ENCODE measurements around the gene ZNF430.

ZNF430 gene

DNA sequence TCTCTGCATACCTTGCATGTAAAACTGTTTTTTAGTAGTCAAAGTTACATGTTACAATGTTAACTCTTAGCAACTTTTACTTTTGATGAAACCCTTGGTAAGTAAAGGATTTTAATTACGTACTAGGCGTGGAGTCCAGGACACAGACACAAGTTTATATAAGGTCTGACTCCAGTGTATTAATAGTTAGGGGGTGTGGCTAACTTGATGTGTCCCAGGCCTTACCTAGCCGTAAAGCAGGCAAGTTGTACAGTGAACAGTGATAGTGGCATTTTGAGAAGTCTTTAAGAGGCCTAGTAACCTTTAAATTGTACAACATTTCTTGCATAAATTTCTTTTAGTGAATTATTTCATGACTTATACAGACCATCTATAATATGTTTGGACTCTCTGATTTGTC is 67.4 kb downstream of the ZNF430 start:
- H3K4me3 ChIP-seq (ENCODE audit: low read depth, low read length) = no peak overlapping the region
- no peak for TF ChIP-seq CTCF (IDR thresholded peaks at IDR 0.05; ENCODE audit: low read depth, low read length)

DNA sequence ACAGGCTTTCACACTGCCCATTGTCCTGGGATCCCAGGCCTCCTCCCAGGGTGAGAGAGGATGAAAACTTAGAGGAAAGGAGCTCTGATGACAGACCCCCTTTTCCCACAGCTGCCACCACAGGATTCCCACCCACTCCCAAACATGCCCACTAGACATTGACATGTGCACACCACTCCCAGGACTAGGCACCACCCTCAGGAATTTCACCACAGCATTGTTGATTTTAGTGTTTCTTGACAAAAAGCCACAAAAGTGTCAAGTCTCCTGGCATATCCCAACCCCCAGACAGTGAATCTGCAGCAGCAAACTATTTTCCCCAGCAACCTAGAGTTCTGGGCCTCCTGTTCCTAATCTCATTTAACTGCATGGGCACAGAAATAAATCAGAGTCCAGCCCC is 71.7 kb downstream of the ZNF430 start:
- H3K4me3 ChIP-seq (ENCODE audit: low read depth, low read length) = no peak overlapping the region
- no peak for TF ChIP-seq CTCF (IDR thresholded peaks at IDR 0.05; ENCODE audit: low read depth, low read length)

GRCh38 chr19:21094347-21095025 is 74.0 kb downstream of the ZNF430 start:
- H3K4me3 ChIP-seq (ENCODE audit: low read depth, low read length) = no peak overlapping the region
- TF ChIP-seq CTCF (IDR thresholded peaks at IDR 0.05; ENCODE audit: low read depth, low read length) = no peak

- H3K4me3 ChIP-seq (ENCODE audit: low read depth, low read length) = no peak overlapping the region
- TF ChIP-seq CTCF (IDR thresholded peaks at IDR 0.05; ENCODE audit: low read depth, low read length) = no peak
Measured at GRCh38 chr19:21098291-21098690, 77.8 kb downstream of the ZNF430 start.

DNA sequence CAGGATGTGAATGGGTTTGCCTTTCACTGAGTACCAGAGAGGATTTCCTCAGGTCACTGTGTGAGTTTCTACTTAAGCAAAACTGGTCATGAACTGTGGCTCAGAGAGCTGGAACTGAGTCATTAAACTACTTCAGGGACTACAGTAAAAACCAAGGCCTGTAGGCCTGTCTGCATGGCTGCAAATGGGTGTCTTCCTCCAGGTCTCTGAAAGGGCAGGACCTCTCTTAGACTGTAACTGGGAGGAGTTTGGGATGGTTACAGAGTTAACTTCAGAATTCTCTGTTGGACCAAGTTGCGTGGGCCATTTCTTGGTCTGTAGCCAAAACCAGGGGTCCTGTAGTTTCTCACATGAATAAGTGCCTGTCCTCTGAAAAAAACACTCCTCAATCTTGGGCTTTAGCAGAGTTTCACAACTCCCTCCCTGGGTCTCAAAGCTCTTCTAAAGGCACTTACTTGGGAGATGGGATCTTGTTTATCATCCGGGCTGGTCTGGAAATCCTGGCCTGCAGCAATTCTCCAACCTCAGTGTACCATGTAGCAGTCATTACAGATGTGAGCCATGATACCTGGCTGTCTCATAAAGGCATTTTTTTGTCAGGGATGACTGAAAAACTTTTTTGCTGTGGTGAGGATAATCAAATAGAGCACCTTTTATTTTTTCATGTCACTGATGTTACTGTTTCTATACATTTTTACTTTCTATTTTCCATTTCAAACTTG is 81.2 kb downstream of the ZNF430 start:
- no peak for TF ChIP-seq CTCF (IDR thresholded peaks at IDR 0.05; ENCODE audit: low read depth, low read length)
- no peak overlapping the region for H3K4me3 ChIP-seq (ENCODE audit: low read depth, low read length)

DNA sequence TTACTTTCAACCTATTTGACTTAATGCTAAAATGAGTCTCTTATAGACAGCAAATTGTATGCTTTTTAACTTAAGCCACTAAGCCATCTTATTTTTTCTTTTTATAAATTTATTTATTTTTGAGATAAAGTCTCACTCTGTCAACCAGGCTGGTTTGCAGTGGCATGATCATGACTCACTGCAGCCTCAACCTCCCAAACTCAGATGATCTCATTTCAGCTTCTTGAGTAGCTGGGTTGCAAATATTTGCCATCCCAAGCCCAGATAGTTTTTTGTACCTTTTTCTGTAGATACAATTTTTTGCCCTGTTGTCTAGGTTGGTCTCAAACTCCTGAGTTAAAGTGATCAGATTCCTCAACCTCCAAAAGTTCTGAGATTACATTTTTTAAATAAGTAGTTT is 88.7 kb downstream of the ZNF430 start:
- TF ChIP-seq CTCF (IDR thresholded peaks at IDR 0.05; ENCODE audit: low read depth, low read length) = no peak
- H3K4me3 ChIP-seq (ENCODE audit: low read depth, low read length) = no peak overlapping the region

All from WI38 (cell line).